ENCODE data around the gene EIF2D.

DNA sequence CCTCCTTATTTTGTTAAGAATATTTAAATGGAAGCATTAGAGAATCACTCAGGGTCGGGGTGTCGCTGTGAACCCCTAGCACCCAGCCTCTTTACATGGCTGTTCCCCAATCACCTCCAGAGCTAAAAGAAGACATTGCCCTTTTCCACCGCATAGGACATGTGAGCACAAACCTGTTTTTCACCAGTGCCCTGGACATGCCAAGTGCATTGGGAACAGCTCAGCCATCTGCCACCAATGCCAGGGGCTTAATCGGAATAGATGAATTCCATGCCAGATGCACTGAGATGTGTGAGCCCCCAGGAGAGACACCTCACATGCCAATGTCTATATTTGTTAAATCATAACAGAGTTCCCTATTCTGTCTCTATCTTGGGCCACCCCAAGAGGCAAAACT, 33.3 kb downstream of the EIF2D start:
- TF ChIP-seq, protein P1, sequence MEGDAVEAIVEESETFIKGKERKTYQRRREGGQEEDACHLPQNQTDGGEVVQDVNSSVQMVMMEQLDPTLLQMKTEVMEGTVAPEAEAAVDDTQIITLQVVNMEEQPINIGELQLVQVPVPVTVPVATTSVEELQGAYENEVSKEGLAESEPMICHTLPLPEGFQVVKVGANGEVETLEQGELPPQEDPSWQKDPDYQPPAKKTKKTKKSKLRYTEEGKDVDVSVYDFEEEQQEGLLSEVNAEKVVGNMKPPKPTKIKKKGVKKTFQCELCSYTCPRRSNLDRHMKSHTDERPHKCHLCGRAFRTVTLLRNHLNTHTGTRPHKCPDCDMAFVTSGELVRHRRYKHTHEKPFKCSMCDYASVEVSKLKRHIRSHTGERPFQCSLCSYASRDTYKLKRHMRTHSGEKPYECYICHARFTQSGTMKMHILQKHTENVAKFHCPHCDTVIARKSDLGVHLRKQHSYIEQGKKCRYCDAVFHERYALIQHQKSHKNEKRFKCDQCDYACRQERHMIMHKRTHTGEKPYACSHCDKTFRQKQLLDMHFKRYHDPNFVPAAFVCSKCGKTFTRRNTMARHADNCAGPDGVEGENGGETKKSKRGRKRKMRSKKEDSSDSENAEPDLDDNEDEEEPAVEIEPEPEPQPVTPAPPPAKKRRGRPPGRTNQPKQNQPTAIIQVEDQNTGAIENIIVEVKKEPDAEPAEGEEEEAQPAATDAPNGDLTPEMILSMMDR (IDR thresholded peaks at IDR 0.05) = no peak
- no peak for TF ChIP-seq POLR2A (IDR thresholded peaks at IDR 0.05)

Data from Peyer's patch (tissue), 4 donors.